Activated CD4-positive, alpha-beta T cell treated with anti-CD3 and anti-CD28 coated beads for 4 hours (primary cell): ENCODE data around the gene CAPN15.
"Not testable (repeated sequence)": the region's sequence is repeated elsewhere in the genome, so short reads cannot be mapped to it uniquely, and the experiment has no call there.

Experiments used
- DNase-seq, 2 donors: peaks; one replicate each; pipeline ENCODE4 v3.0.0-alpha.2; 2020

Gene CAPN15

DNA sequence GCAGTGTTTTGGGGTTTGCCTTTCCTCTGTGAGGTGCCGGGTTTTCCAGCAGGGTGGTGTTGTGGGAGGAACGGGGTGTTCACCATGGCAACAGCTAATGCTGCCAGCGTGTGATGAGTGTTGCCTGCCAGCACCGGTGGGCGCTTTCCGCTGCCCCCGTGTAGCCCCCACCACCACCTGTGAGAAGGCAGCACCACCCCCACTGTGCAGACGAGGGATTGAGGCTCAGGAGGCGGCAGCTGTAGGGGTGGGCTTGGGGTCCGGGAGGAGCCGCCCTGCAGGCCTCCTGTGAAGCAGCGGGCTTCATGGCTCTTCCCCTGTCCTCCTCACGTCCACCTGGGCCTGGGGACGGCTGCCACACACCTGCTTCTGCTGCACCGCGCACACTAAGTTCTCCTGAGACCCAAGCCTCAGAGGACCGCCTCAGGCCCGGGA is 67.6 kb downstream of the CAPN15 start:
- no peak for DNase-seq

DNA sequence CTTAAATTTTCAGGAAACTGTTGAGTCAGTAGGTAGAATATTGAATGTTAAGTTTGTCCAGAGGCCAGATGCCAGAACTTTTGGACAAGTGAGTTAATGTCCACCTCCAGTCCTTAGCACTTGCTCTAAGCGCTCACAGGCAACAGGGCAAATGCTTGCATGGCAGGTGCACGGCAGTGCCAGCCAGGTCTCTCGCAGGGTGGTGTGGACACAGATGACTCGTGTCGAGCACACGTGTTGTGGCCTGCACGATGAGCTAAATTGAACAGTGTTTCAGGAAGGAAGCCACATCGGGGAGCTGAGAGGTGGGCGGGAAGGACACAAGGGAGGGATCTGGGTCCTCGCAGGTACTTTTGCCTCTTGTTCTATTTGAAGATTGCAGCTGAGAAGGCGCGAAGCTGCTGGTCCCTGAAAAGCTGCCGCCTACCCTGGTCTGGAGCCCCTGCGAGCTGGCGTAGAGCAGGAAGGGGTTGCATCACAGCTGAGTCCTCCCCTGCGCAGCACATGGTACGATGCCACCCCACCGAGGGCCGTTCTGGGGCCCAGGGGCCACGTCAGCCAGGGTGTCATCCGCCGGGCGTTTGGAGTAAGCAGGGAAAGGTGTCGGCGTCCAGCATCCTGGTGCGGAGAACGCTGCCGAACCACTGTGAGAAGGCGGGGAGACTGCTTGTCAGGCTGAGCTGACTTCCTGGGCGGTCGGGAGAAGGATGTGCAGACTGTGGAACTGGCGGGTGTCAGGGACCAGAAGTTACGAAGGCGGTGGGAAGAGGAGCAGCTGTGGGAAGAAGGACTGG is 68.6 kb downstream of the CAPN15 start:
- no peak for DNase-seq

DNA sequence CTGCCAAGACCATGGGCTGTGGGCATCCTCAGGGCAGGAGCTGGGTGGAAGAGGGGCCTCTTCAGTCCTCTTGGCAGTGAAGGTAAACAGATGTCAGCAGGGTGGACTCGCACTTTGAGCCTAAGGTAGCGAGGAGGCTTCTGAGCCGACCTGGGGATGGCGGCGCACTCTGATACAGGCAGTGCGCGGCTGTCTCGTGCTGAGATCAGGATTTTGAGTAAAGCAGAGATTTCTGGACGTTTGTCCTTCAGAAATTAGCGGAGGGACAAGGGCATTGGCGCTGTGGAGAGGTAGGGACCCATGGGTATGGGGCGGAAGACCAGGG is 69.2 kb downstream of the CAPN15 start:
- DNase-seq = no peak

DNA sequence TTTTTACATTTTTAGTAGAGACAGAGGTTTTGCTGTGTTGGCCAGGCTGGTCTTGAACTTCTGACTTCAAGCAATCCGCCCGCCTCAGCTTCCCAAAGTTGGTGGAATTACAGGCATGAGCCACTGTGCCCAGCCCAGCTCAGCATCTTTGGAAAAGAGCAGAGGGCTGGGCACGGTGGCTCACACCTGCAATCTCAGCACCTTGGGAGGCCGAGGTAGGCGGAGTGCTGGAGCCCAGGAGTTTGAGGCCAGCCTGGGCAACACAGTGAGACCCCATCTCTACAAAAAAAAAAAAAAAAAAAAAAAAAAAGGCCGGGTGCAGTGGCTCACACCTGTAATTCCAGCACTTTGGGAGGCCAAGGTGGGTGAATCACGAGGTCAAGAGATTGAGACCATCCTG is 70.1 kb downstream of the CAPN15 start:
- not testable (repeated sequence) for DNase-seq

DNA sequence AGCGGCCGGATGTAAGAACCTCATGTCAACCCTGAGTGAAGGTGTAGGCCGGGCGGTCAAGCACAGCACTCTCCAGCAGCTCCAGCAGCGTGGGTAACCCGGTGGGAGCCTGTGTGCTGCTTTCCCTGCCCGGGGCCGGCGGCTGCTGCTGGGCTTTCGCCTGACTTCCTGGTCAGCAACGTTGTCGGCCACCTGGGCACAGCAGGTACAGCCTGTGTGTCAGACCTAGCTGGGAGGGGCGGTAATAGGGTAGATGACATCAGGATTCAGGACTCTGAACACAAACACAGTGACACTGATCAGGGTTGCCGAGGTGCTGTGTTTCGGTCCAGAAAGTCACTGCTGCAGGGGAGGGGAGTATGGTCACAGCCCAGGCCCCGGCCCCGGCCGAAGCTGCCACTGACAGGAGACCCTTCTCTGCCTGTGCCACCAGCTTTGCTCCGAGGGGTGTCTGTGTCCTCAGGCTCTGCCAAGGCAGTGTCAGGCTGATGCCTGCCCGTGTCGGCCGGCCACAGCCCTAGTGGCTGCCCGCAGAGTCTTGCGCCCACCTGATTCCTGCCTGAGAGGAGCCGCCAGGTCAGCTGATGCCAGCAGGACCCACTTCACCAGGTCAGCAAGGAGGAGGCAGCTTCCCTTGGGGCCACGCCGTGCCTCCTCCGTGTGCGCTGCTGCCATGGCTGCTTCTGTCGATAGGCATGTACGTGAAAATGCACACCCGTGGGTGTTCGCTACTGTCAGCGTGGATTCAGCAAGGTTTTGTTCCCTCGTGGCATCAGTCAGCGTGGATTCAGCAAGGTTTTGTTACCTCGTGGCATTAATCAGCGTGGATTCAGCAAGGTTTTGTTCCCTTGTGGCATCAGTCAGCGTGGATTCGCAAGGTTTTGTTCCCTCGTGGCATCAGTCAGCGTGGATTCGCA is 71.6 kb downstream of the CAPN15 start:
- DNase-seq = no peak

DNA sequence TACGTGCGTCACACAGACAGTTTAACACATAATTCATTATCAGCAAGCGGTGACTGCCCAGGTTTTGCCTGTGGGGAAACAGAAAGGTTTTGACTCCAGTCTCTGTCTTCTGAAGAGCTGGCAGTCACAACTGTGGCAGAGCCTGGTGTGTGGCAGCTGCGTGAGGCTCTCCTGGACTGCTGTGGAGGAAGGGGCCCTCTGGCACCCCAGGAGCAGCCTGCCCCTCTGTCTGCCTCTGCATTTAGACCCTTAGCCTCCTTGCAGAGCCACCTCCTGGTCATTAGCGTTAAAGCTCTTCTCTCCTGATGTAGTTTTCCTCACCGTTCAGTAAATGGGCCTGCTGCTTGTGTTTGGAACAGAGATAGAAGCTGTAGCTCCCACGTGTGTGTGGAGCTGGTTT is 73.3 kb downstream of the CAPN15 start:
- no peak for DNase-seq

DNA sequence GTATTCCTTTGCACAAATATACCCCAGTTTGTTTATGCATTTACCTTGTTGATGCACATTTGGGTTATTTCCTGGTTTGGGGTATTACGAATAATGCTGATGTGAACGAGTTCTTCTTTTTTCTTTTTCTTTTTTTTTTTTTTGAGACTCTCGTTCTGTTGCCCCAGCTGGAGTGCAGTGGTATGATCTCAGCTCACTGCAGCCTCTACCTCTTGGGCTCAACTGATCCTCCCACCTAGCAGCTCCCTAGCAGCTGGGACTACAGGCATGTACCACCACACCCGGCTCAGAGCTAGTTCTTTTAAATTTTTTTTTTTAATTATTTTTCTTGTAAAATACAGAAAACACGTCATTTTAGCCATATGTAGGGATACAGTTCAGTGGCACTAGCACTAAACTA is 76.4 kb downstream of the CAPN15 start:
- no peak for DNase-seq
